ENCODE data around the gene CCDC148.
"Not testable (repeated sequence)": the region's sequence is repeated elsewhere in the genome, so short reads cannot be mapped to it uniquely, and the experiment has no call there.

CCDC148 gene

DNA sequence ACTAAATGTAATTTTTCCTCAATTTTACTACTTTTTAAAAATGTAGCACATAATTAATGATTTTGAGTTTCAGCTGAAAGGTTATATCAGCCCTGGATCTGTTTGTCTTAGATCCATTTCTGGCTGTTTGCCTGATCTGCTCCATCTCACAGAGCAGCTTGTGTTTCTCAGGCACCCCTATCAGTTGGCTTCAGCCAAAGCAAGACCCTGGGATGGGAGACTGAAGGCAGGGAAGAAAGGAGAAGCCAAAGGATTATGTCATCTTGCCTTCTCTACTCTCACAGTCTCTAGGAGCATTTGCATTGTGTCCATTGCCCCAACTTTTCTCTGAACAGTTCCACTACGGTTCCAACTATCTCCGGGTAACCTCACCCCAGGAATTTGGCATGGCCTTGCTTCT is 110.5 kb downstream of the CCDC148 start:
- no peak for DNase-seq

GRCh38 chr2:158339513-158339912 is 117.0 kb downstream of the CCDC148 start:
- peak; percentile 62 for DNase-seq

DNA sequence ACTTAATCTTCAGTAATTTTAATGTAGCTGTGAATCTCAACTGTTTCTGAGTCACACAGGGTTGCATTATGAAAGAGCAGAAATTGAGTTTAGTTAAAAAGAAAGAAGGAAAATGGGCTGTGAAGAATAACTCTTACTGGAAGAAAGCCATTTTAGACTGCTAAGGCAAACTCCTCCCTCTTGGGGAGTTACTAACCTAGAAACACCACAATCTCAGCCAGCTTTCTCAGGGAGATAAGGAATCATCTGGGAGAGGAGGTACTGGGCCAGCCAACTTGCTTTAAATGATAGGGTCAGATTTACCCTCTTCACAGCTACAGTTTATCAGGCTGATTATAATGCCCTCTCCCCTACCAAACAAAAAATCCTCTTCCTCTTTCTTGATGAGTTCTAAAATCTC is 119.5 kb downstream of the CCDC148 start:
- DNase-seq: no peak

GRCh38 chr2:158331799-158332198 is 124.8 kb downstream of the CCDC148 start:
- DNase-seq: not testable (repeated sequence)

DNA sequence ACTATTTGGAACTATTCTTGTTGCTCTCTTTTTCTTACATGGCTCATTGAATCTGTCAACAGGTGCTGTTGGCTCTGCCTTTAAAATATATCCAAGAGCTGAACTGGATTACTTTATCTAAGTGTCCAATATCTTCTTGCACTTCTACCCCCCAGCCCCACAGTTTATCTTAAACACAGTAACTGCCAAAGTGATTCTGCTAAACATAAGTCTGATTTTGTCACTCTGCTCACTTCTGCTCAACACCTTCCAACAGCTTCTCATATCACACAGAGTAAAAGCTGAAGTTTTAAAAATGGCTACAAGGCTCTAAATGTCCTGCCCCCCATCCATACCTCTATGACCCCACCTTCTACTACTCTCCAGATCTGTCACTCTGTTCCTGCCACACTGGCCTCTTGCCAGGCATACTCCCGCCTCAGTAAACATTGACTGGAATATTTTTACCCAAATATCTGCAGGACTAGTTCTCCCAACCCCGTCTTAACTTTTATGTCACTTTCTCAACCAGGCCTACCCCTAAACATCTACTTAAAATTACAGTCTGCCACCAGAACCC is 130.7 kb downstream of the CCDC148 start:
- no peak for DNase-seq

DNA sequence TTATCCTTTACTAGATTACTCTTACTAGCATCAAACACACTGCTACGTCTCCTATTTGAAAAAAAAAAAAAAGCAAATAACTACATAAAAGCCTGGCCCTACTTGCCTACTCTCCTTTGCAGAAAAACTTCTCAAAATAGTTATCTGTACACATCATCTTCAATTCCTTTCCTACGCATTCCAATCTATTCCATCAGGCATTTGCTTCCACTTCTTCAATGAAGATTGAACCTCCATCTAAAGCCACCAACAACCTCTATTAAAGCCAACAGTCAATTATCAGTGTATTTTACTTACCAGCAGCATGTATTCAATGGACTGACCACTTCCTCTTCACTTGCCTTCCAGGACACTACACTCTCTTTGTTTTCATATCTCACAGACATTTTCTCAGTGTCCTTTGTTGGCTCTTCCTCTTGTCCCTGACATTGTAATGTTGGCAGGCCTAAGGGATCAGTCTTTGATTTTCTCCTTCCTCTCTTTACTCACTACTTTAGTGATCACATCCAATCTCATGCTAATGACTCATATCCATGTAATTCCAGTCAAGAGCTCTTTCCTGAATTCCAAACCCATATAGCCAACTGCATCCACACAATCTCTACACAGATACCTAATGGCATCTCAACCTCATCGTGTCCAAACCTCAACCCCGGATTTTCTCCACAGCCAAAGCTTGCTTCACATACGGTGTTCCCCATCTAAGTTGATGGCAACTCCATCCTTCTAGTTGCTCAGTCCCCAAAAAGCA is 131.3 kb downstream of the CCDC148 start:
- no peak for DNase-seq

GRCh38 chr2:158323381-158323780 is 133.2 kb downstream of the CCDC148 start:
- DNase-seq: no peak

DNA sequence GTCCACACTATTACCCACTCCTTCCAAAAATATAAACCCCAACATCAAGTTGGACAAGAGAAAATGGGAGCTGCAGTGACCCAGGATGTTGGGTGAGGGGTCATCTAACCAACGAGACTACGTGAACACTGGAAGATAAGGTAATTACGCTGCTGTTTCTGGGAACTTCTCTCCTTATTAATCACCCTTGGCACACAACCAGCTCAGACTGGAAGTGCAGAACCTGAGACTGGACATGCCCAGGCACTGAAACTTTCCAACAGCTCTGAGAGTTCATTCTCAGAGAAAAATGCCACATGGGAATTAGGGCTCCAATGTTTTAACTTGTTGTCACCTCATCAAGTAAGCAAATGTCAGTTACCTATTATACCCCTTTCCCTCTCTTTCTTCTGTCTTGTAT is 135.3 kb downstream of the CCDC148 start:
- no peak for DNase-seq

- DNase-seq: no peak
Measured at GRCh38 chr2:158319269-158319668, 137.3 kb downstream of the CCDC148 start.

GRCh38 chr2:158317642-158318041 is 138.9 kb downstream of the CCDC148 start:
- no peak for DNase-seq

GRCh38 chr2:158315803-158316414 is 140.6 kb downstream of the CCDC148 start:
- DNase-seq: no peak

DNA sequence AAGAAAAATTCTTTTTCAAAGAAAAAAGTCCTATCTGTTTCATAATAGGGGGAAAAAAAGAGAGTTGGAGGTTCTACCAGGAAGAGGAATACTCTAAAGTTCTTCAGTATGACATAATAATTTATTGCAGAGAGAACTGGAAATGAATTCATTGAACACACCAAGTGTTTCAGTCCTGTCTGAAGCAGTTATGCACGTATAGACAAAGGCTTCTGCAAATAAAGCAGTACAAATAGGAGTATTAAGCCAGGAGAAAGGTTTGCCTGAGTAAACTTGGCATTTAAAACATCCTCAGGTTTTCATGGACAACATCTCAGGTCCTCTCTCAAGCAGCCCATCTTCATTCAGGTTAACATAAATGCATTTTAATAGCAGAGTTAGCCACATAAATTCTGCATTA is 141.6 kb downstream of the CCDC148 start:
- DNase-seq: no peak

DNA sequence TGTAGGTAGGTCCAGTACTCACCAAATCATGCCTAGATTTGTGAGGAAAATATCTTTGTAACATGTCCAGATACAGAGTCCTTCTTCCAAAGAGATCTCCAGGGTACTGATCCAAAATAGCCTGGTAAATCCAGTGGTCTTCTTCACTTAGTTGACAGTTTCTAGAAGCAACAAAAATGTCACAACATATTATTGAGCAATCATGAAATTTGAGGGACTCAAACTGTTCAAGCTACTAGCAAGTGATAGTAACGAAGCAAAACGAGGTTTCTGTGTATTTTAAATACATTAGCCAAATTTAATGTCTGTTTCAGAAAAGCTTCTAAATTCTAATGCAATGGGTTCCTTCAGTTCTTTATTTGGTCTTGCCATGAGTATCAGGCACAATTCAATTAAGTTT is 142.8 kb downstream of the CCDC148 start:
- DNase-seq: no peak

DNA sequence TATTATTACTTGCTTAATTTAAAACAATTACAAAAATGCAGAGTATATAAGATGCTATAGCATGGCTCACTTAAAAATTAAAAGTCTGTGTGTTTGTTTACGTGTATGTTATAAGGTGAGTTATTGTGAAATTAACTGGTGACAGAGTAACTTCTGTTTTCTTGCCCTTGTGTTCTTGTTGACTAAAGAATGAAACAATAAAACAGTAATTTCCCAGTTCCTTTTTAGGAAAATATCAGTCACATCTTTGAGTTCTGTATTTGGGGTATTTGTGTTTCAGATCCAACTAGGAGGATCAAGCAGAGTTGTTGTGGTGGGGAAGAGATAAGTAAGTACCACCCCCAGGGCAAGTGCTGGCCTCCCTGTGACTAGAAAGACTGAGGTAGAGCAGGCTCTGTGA is 143.6 kb downstream of the CCDC148 start:
- DNase-seq: no peak

DNA sequence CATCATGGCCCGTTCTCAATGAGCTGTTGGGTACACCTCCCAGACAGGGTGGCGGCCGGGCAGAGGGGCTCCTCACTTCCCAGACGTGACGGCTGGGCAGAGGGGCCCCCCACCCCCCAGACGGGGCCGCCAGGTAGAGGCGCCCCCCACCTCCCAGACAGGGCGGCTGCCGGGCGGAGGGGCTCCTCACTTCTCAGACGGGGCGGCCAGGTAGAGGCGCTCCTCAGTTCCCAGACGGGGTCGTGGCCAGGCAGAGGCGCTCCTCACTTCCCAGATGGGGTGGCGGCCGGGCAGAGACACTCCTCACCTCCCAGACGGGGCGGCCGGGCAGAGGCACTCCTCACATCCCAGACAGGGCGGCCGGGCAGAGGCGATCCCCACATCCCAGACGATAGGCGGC is 146.1 kb downstream of the CCDC148 start:
- not testable (repeated sequence) for DNase-seq

GRCh38 chr2:158305501-158305900 is 151.1 kb downstream of the CCDC148 start:
- DNase-seq: no peak

- no peak for DNase-seq
Measured at GRCh38 chr2:158300394-158300793, 156.2 kb downstream of the CCDC148 start.

DNA sequence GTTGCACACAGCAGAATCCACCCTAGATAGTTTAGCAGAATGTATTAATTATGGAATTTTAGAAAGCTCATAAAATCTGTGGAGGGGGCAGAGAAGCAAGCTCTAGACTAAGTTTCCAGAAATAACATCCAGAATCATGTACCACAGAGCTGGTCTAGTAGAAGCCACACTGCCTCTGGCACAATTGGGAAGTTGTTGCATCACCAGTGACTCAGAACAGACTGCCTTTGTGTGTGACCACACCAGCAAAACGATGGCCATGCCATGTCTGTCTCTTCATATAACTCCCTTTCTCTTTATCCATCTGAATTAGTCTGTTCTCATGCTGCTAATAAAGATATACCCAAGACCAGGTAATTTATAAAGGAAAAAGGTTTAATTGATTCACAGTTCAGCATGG is 158.9 kb downstream of the CCDC148 start:
- no peak for DNase-seq

DNA sequence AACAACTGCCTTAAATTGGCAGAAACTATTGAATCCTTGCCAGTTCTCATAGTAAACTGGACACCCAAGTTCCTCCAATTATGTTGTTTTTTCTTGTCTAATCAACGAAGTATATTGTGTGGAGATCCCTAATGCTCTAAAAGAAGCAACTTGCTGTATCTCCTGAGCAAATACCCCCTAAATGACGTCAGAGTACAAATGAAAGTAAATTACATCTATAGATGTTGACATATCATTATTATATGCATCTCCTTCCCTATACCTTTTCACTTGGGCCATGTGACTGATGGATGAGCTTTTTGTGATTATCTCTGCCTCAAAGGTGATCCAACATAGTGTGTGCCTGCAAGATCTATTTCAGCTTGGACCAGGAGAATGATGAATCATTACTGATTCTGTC is 159.4 kb downstream of the CCDC148 start:
- no peak for DNase-seq

GRCh38 chr2:158293722-158294121 is 162.8 kb downstream of the CCDC148 start:
- DNase-seq: no peak

GRCh38 chr2:158291544-158292180 is 164.9 kb downstream of the CCDC148 start:
- DNase-seq: no peak

DNA sequence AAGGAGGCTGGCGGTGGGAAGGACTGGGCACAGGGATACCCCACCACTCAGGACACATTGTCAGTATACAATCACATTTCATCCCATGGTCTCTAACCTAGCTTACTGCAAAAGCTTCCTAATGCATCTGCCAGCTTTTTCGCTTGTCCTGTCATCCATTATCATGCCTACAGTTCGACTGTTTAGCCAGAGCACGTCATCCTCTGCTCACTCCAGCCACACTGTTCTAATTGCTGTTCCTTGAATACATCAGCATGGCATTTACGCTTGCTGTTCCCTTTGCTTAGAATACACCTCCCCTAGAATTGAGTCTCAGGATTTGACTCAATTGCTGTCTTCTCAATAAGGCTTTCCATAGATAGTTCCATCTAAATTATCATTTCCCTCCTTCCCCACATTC is 166.3 kb downstream of the CCDC148 start:
- no peak for DNase-seq

- DNase-seq: no peak
Measured at GRCh38 chr2:158276619-158277471, 179.7 kb downstream of the CCDC148 start.

Data from NCI-H524 treated with DMSO at 0.1 percent for 48 hours (cell line).